Measurements from ENCODE around the gene CADM4.

DNA sequence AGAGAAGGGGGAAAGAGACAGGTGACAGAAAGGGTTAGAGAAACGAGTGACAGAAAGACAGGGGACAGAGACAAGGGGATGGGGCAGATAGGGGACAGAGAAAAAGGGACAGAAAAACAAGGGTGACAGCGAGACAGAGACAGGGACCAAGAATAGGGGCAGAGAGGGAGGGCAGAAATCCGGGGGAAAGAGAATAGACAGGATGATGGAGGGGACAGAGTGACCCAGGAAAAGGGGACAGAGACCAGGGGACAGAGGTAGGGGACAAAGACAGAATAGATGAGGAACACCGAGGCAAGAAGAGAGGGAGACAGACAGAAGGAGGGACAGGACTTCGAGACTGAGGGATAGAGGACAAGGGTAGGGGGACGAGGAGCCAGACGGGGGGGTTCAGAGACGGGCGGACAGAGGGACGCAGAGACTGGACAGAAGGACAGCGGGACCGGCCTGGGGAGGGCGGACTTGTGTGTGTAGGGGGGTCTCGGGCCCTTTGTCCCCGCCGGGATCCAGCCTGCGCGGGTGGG lies 593 bp downstream of the CADM4 start:
- TF ChIP-seq, protein P1, sequence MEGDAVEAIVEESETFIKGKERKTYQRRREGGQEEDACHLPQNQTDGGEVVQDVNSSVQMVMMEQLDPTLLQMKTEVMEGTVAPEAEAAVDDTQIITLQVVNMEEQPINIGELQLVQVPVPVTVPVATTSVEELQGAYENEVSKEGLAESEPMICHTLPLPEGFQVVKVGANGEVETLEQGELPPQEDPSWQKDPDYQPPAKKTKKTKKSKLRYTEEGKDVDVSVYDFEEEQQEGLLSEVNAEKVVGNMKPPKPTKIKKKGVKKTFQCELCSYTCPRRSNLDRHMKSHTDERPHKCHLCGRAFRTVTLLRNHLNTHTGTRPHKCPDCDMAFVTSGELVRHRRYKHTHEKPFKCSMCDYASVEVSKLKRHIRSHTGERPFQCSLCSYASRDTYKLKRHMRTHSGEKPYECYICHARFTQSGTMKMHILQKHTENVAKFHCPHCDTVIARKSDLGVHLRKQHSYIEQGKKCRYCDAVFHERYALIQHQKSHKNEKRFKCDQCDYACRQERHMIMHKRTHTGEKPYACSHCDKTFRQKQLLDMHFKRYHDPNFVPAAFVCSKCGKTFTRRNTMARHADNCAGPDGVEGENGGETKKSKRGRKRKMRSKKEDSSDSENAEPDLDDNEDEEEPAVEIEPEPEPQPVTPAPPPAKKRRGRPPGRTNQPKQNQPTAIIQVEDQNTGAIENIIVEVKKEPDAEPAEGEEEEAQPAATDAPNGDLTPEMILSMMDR (IDR thresholded peaks at IDR 0.05; ENCODE audit: borderline replicate concordance, extremely low read depth, low read length, poor library complexity, severe bottlenecking), result no peak
- TF ChIP-seq EZH2 (IDR thresholded peaks at IDR 0.05; ENCODE audit: borderline replicate concordance, low read depth, low read length, severe bottlenecking), result no peak
